Measurements from ENCODE around the gene LPCAT2. TPM values are rescaled to one million over a fixed set of nuclear protein-coding genes. Genes with fewer than 3 reads are reported as not detected.

The LPCAT2 gene
- total and polyA plus RNA-seq, 2 donors (not counting 3 experiments of a cell fraction or from before 2014, with no cell fraction given) = 64.5 to 72.9 TPM

- Histone ChIP-seq H3K9me3 (replicated peaks; ENCODE audit: control insufficient read depth, insufficient read depth, low read length) (no peaks in the 10 kb centered on the region), H2AFZ (ENCODE audit: low read depth, low read length) (no peak overlapping the region), H3K9ac (replicated peaks; ENCODE audit: extremely low read depth, insufficient read depth, low read length) (no peak overlapping the region), H3K79me2 (ENCODE audit: control insufficient read depth, insufficient read depth, low read length) (no peaks in the 10 kb centered on the region), H3K27ac (ENCODE audit: insufficient read depth, low read depth, low read length) (no peak overlapping the region), H3K9me1 (replicated peaks; ENCODE audit: control insufficient read depth, extremely low read depth, insufficient read depth, low read length) (no peaks in the 10 kb centered on the region), H3K4me1 (ENCODE audit: control insufficient read depth, extremely low read depth, insufficient read depth, low read length) (peaks cover under 1% of the 10 kb centered on the region), H3K27me3 (ENCODE audit: control insufficient read depth in 2 of 2, insufficient read depth in 2 of 2, low read length in 2 of 2) (peaks cover 0 to 6% of the 10 kb centered on the region in 2 experiments), H3K36me3 (ENCODE audit: control insufficient read depth in 2 of 2, extremely low read depth in 1 of 2, insufficient read depth in 2 of 2, low read length in 2 of 2) (no peaks in the 10 kb centered on the region), H4K20me1 (replicated peaks; ENCODE audit: control insufficient read depth, extremely low read depth, insufficient read depth, low read length) (no peaks in the 10 kb centered on the region), H3K4me2 (ENCODE audit: insufficient read depth, low read length) (no peak overlapping the region), H3K4me3 (replicated peaks in 1 of 3; ENCODE audit: insufficient read depth in 1 of 3, low read depth in 1 of 3, low read length in 3 of 3) (no peak overlapping the region)
- POLR2A ChIA-PET = interaction anchor here (0.9 kb wide), 1 partner anchor 237 kb away, joined by 5 read pairs; no protein-coding TSS in a partner anchor
- dilution Hi-C loops (cut with MboI; ENCODE audit: extremely low pct_ligation_motif_present, low sequenced_read_pairs) (no loop called here), intact Hi-C loops (cut with micrococcal nuclease) (loop anchor here (1.0 to 10.0 kb wide), 11 partner anchors 30 to 1910 kb away; partner anchors contain the start of gene LPCAT2)
- BruUV-seq (replicated peaks) = no TSS peak
- CTCF ChIA-PET = interaction anchor here (0.5 to 6.2 kb wide), 78 partner anchors 9 to 1929 kb away, joined by 3 to 408 read pairs (median 4); partner anchors contain the start of gene MMP2
- DNase-seq (ENCODE audit: low read depth, low spot score) (peak; percentile 83), FAIRE-seq (peak; percentile 94)
- TF ChIP-seq CTCF (IDR thresholded peaks at IDR 0.05; ENCODE audit: extremely low read depth in 1 of 2, insufficient read depth in 1 of 2, low read depth in 1 of 2, low read length in 2 of 2) (peak; percentile 98 to 99), EZH2 (IDR thresholded peaks at IDR 0.05; ENCODE audit: borderline replicate concordance, low read depth, low read length, severe bottlenecking) (no peak), MYC (IDR thresholded peaks at IDR 0.05; ENCODE audit: low read depth, low read length) (no peak)
Observed at GRCh38 chr16:55465077-55465896, 43.6 kb upstream of the LPCAT2 start.
